Measurements from ENCODE around the gene LGR5. TPM values are rescaled to one million over a fixed set of nuclear protein-coding genes. Genes with fewer than 3 reads are reported as not detected.

Gene LGR5
- total RNA-seq, 1 experiment from 2014 or later, result 4.5 TPM

DNA sequence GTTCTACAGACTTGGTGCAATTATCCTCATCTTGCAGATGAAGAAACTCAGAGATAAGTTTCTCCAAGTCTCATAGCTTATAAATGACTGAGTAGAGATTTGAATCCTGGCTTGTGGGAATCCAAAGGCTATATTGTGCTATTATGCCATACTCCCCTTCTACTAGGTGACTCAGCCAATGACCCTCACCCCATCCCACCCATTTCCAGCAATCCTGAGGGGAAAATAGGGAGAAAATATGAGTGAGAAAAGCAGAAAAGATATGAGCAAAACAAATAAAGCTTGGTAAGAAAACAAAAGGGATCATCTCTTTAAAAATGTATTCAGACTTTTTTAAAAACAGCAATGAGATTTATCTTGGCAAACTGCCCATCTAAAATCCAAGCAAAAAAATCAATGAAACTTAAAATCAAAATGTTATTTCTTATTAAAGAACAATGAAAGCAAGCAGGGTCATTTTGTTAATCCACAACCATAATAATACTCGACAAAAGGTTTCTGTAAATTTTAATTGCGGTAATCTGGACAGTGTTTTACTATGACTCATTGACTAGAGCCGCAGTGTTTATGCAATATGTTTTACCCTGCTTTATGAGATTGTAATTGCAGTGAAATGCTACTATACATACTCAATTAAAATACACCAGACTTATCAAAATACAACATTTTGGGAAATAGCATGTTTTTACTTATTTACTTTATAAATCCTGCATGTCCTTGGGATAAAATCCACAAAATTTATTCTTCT is 13.1 kb upstream of the LGR5 start:
- BruUV-seq (replicated peaks), result no TSS peak
- intact Hi-C loops (cut with micrococcal nuclease; ENCODE audit: unreplicated experiment), result no loop called here
- H3K4me1 ChIP-seq (ENCODE audit: insufficient read depth, low read length, poor library complexity, severe bottlenecking), result no peaks in the 10 kb centered on the region
- TF ChIP-seq EZH2 (IDR thresholded peaks at IDR 0.05; ENCODE audit: borderline replicate concordance, low read depth, low read length, poor library complexity, severe bottlenecking), result no peak
- TF ChIP-seq, protein P1, sequence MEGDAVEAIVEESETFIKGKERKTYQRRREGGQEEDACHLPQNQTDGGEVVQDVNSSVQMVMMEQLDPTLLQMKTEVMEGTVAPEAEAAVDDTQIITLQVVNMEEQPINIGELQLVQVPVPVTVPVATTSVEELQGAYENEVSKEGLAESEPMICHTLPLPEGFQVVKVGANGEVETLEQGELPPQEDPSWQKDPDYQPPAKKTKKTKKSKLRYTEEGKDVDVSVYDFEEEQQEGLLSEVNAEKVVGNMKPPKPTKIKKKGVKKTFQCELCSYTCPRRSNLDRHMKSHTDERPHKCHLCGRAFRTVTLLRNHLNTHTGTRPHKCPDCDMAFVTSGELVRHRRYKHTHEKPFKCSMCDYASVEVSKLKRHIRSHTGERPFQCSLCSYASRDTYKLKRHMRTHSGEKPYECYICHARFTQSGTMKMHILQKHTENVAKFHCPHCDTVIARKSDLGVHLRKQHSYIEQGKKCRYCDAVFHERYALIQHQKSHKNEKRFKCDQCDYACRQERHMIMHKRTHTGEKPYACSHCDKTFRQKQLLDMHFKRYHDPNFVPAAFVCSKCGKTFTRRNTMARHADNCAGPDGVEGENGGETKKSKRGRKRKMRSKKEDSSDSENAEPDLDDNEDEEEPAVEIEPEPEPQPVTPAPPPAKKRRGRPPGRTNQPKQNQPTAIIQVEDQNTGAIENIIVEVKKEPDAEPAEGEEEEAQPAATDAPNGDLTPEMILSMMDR (conservative IDR thresholded peaks at IDR 0.05; ENCODE audit: low read depth, low read length), result no peak
- no peaks in the 10 kb centered on the region for H3K9me3 ChIP-seq (ENCODE audit: low read depth, low read length, poor library complexity, severe bottlenecking)
- ChIA-PET CTCF (interaction anchor here (0.9 kb wide), 1 partner anchor 125 kb away, joined by 3 read pairs; no protein-coding TSS in a partner anchor), POLR2A (ENCODE audit: low non-redundant PET) (no interaction called here)
- no peak overlapping the region for H3K4me3 ChIP-seq (ENCODE audit: low read depth, low read length, poor library complexity, severe bottlenecking)
- H3K27ac ChIP-seq (ENCODE audit: low read depth, low read length, poor library complexity, severe bottlenecking), result no peak overlapping the region
- DNase-seq (ENCODE audit: low spot score), result no peak
- H3K27me3 ChIP-seq (replicated peaks; ENCODE audit: insufficient read depth, low read depth, low read length, poor library complexity), result no peaks in the 10 kb centered on the region
- no peaks in the 10 kb centered on the region for H3K36me3 ChIP-seq (ENCODE audit: insufficient read depth, low read length, poor library complexity, severe bottlenecking)

DNA sequence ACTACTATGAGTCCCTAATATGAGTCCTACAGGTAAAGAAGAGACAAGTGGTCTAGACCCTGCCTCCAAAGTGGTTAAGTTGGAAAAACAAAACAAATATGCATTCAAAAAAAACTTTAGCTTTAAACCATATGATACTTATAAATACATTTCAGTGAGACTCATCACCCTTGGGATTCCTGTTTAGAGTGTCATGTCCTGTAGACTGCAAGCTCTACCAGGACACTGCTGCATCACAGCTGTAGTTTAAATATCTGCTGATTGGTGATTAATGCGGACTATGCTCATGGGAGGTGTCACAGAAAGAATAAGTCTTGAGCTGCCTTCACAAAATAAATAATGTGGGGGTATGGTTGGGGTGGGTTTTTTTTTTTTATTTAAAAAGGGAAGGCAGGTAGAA is 8.8 kb upstream of the LGR5 start:
- POLR2A ChIA-PET (ENCODE audit: low non-redundant PET), result no interaction called here
- no peak overlapping the region for H3K27ac ChIP-seq (ENCODE audit: low read depth, low read length, poor library complexity, severe bottlenecking)
- TF ChIP-seq, protein P1 (conservative IDR thresholded peaks at IDR 0.05; ENCODE audit: low read depth, low read length), result no peak
- TF ChIP-seq EZH2 (IDR thresholded peaks at IDR 0.05; ENCODE audit: borderline replicate concordance, low read depth, low read length, poor library complexity, severe bottlenecking), result no peak
- H3K4me1 ChIP-seq (ENCODE audit: insufficient read depth, low read length, poor library complexity, severe bottlenecking), result no peaks in the 10 kb centered on the region
- no peaks in the 10 kb centered on the region for H3K27me3 ChIP-seq (replicated peaks; ENCODE audit: insufficient read depth, low read depth, low read length, poor library complexity)
- intact Hi-C loops (cut with micrococcal nuclease; ENCODE audit: unreplicated experiment), result no loop called here
- CTCF ChIA-PET, result no interaction called here
- DNase-seq (ENCODE audit: low spot score), result no peak
- no TSS peak for BruUV-seq (replicated peaks)
- no peaks in the 10 kb centered on the region for H3K36me3 ChIP-seq (ENCODE audit: insufficient read depth, low read length, poor library complexity, severe bottlenecking)
- H3K9me3 ChIP-seq (ENCODE audit: low read depth, low read length, poor library complexity, severe bottlenecking), result peaks cover 10% of the 10 kb centered on the region
- H3K4me3 ChIP-seq (ENCODE audit: low read depth, low read length, poor library complexity, severe bottlenecking), result no peak overlapping the region

DNA sequence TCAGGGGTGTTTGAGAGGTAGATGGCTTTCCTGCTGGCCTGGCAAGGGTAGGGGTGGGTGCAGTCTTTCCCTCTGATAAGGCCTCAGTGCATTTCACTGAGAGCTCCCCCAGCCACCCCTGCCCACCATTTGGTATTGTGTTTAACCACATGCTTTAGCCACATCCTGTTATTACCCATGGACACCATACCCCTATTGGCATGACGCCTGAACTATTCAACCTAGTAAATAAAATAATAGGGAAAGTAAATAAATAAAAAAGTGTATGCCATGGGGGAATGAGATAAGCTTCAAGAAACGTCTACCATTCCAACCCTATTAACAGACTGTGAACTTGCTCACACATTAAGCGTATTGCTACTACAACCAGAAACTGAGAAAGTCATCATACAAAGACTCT is 7.6 kb upstream of the LGR5 start:
- ChIA-PET CTCF (interaction anchor here (0.5 kb wide), 1 partner anchor 20 kb away, joined by 3 read pairs; no protein-coding TSS in a partner anchor), POLR2A (ENCODE audit: low non-redundant PET) (no interaction called here)
- BruUV-seq (replicated peaks), result no TSS peak
- Histone ChIP-seq H3K27me3 (replicated peaks; ENCODE audit: insufficient read depth, low read depth, low read length, poor library complexity) (no peaks in the 10 kb centered on the region), H3K36me3 (ENCODE audit: insufficient read depth, low read length, poor library complexity, severe bottlenecking) (no peaks in the 10 kb centered on the region), H3K9me3 (ENCODE audit: low read depth, low read length, poor library complexity, severe bottlenecking) (peaks cover 19% of the 10 kb centered on the region), H3K4me3 (ENCODE audit: low read depth, low read length, poor library complexity, severe bottlenecking) (no peak overlapping the region), H3K27ac (ENCODE audit: low read depth, low read length, poor library complexity, severe bottlenecking) (no peak overlapping the region), H3K4me1 (ENCODE audit: insufficient read depth, low read length, poor library complexity, severe bottlenecking) (no peaks in the 10 kb centered on the region)
- TF ChIP-seq, protein P1 (conservative IDR thresholded peaks at IDR 0.05; ENCODE audit: low read depth, low read length), result no peak
- TF ChIP-seq EZH2 (IDR thresholded peaks at IDR 0.05; ENCODE audit: borderline replicate concordance, low read depth, low read length, poor library complexity, severe bottlenecking), result no peak
- intact Hi-C loops (cut with micrococcal nuclease; ENCODE audit: unreplicated experiment), result no loop called here
- no peak for DNase-seq (ENCODE audit: low spot score)

Measured in A673 (cell line).